C4-2B (cell line): ENCODE data around the gene KRTAP19-7.

Experiments
- H3K27ac ChIP-seq: fragments of 450-650 bp; 2 replicates; pipeline ENCODE4 v1.5.1; 2017
- ZFX ChIP-seq: fragments of 450-650 bp; IDR thresholded peaks from 2 replicates; pipeline ENCODE4 v1.6.1; 2017
- TF ChIP-seq, protein P1 (sequence below): fragments of 450-650 bp; conservative IDR thresholded peaks from 2 replicates; pipeline ENCODE4 v1.5.1; 2017; ENCODE audit warnings: mild to moderate bottlenecking

KRTAP19-7 gene, protein sequence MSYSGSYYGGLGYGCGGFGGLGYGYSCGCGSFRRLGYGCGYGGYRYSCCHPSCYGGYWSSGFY

DNA sequence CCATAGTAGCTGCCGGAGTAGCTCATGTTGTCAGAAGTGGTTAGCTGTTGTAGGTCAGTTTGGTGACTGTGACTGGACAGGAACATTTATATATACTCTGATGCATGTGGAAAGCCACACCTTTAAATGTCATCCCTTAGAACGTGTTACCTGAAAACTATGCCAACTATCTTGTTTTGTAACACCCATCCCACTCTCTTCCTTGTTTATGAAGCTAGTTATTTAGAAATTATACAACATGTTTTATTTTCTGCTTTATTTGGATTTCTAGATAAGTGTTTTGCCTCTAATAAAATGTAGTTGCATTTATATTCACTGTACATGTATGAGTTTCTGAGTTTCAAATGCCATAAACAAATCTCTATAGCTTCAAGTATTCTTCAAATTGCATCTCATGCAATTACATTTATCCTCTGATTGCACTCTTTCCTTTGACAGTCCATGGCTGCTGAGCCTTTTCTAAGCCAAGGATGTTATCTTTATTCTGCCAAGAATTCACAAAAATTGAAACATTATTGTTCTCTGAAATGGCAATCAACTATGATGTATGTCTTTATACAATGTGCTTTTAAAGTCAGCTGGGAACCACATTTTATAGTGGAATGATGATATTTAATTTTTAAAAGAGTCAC lies at the start of gene KRTAP19-7:
Gene KRTAP19-7 (minus strand): TSS at position 51 of the 632 bp plus-strand sequence. CDS start 25 bp downstream, at position 26.
- H3K27ac ChIP-seq, result no peak within 1 kb of the TSS
- TF ChIP-seq ZFX, result no peak
- TF ChIP-seq, protein P1, sequence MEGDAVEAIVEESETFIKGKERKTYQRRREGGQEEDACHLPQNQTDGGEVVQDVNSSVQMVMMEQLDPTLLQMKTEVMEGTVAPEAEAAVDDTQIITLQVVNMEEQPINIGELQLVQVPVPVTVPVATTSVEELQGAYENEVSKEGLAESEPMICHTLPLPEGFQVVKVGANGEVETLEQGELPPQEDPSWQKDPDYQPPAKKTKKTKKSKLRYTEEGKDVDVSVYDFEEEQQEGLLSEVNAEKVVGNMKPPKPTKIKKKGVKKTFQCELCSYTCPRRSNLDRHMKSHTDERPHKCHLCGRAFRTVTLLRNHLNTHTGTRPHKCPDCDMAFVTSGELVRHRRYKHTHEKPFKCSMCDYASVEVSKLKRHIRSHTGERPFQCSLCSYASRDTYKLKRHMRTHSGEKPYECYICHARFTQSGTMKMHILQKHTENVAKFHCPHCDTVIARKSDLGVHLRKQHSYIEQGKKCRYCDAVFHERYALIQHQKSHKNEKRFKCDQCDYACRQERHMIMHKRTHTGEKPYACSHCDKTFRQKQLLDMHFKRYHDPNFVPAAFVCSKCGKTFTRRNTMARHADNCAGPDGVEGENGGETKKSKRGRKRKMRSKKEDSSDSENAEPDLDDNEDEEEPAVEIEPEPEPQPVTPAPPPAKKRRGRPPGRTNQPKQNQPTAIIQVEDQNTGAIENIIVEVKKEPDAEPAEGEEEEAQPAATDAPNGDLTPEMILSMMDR, result no peak

DNA sequence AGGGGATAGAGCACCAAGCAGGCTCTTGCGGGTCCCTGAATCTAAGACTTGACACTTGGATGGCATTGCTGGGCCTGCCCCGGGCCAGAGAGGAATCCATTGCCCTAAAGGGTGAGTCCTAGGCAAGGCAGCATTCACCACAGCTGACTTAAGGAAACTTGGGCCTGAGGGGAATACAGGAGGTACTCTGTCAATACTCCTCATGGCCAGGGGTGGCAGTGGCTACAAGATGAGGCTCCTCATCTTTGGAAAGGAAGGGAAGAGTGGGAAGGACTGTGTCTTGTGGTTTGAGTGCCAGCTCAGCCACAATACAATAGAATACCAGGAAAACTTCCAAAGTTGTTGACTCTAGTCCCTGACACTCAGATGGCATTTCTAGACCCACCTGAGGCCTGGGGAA lies 44.9 kb upstream of the KRTAP19-7 start:
- no peak overlapping the region for H3K27ac ChIP-seq
- TF ChIP-seq, protein P1, result peak; percentile 20; the same call in 1 of the 2 replicates
- no peak for TF ChIP-seq ZFX

DNA sequence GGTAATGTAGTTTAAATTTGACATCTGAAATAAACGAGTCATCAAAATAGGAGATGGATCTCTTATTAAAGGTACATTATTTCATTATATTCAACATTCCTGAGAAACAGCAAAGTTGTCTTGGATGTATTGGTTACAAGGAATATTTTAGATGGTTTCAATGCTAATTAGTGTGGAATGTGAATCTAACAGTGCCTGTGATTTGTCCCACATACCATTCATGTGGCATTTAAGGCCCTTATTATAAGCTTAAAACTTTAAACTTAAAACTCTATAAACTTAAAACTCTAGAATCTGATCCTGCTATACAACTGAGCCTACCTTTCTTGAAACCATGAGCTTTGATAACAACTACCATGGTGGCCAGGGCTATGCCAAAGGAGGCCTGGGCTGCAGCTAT lies 39.7 kb upstream of the KRTAP19-7 start, which contains the start of gene KRTAP22-1:
Gene KRTAP22-1 (plus strand): TSS at position 301 of the 400 bp plus-strand sequence.
- no peak within 1 kb of the TSS for H3K27ac ChIP-seq
- TF ChIP-seq ZFX, result no peak
- TF ChIP-seq, protein P1, result no peak

DNA sequence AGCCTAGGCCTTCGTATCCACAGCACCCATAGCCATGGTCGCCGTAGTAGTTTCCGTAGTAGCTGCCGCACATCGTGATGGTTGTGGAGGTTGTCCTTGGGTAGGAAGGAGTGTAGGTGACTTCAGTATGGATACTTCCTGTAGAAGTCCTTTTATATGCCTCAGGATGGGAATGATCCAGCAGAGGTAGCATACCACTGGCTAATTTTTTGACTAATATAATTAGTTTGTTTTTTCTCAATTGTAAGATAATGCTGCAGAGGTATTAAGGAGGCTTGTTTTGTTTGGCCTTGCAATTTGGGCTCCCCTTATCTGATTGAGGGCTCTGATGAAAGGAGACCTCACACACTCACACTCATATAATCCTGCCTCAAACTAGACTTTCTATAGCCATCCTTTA lies 37.7 kb upstream of the KRTAP19-7 start, which contains the start of gene KRTAP6-2:
Gene KRTAP6-2 (minus strand): TSS at position 101 of the 400 bp plus-strand sequence. CDS start 28 bp downstream, at position 73.
- TF ChIP-seq ZFX, result no peak
- TF ChIP-seq, protein P1, result no peak

DNA sequence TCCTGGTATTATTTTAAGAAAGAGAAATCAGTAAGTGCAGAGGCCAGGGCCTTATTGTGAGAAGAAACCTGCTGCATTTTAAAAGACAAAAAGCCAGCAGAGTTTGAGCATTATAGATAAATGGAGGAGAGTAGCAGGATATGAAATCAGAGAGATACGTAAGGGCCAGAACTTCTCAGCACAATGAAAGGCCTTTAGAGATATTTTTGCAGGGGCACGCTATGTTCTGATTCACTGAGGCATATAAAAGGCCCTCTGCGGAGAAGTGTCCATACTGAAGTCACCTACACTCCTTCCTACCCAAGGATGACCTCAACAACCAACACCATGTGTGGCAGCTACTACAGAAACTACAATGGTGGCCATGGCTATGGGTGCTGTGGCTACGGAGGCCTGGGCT lies 31.0 kb upstream of the KRTAP19-7 start, which contains the start of gene KRTAP6-3:
Gene KRTAP6-3 (plus strand): TSS at position 301 of the 400 bp plus-strand sequence. CDS start 6 bp downstream, at position 307.
- TF ChIP-seq ZFX, result no peak
- TF ChIP-seq, protein P1, result no peak
- no peak within 1 kb of the TSS for H3K27ac ChIP-seq

More for the DNA sequence above, 37.7 kb upstream of the KRTAP19-7 start, which contains the start of gene KRTAP6-2:
- no peak within 1 kb of the TSS for H3K27ac ChIP-seq

DNA sequence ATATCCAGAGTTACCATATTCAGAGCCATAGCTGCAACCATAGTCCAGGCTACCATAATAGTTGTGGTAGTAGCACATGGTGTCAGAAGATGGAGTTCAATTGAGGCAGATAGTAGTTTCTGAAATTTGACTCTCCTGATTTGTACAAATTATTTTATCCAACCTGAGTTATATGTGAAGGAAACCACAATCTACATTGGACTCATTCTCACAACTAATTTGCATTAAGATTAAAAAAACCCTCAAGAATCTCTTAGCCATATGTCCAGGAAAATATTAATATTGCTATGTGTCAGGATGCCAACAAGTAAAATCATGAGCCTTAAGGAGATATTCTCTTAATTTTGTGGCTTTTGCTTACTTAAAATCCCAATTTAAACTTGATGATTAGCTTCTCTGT lies 29.2 kb upstream of the KRTAP19-7 start, which contains the start of gene KRTAP22-2:
Gene KRTAP22-2 (minus strand): TSS at position 101 of the 400 bp plus-strand sequence.
- no peak within 1 kb of the TSS for H3K27ac ChIP-seq
- TF ChIP-seq ZFX, result no peak
- TF ChIP-seq, protein P1, result no peak

DNA sequence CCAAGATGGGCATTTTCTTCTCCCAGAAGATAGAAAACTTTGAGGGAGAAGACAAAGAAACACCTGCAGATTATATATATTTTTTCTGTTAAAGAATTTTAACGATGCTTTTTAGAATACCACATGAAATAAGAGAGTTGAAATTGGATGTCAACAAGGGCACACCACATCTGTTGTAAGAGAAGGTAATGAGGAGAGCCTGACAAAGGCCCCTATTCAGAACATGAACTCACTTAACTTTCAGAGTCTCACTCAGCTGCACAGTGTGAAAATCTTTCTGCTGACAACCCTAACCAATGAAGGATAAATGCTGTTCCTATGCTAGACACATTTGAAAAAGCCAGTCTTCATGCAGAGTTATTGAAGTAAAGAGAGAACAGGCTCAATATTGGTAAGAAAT lies 21.8 kb upstream of the KRTAP19-7 start:
- H3K27ac ChIP-seq, result no peak overlapping the region
- TF ChIP-seq ZFX, result no peak
- TF ChIP-seq, protein P1, result no peak
